ENCODE data around the gene KIF26B. TPM values are rescaled to one million over a fixed set of nuclear protein-coding genes. Genes with fewer than 3 reads are reported as not detected.
"Not testable (repeated sequence)": the region's sequence is repeated elsewhere in the genome, so short reads cannot be mapped to it uniquely, and the experiment has no call there.

The KIF26B gene
- total RNA-seq, 1 experiment from 2014 or later: 1.7 TPM

GRCh38 chr1:245652116-245652515, 497.3 kb downstream of the KIF26B start:
- H3K36me3 ChIP-seq (replicated peaks; ENCODE audit: control insufficient read depth, insufficient read depth, low read length): no peaks in the 10 kb centered on the region

GRCh38 chr1:245652660-245653427, 498.1 kb downstream of the KIF26B start:
- no peak overlapping the region for H3K4me3 ChIP-seq (ENCODE audit: insufficient read depth, low read depth, low read length)
- no peak for DNase-seq

More at GRCh38 chr1:245652116-245652515, 497.3 kb downstream of the KIF26B start:
- H3K4me3 ChIP-seq (ENCODE audit: insufficient read depth, low read depth, low read length): no peak overlapping the region
- H3K27me3 ChIP-seq (ENCODE audit: control insufficient read depth, insufficient read depth, low read length): no peaks in the 10 kb centered on the region; the same call in 1 of the 2 replicates
- DNase-seq: no peak

GRCh38 chr1:245654460-245655050, 499.8 kb downstream of the KIF26B start:
- Histone ChIP-seq H3K4me3 (ENCODE audit: insufficient read depth, low read depth, low read length) (no peak overlapping the region), H3K27me3 (ENCODE audit: control insufficient read depth, insufficient read depth, low read length) (no peaks in the 10 kb centered on the region; the same call in 1 of the 2 replicates), H3K36me3 (replicated peaks; ENCODE audit: control insufficient read depth, insufficient read depth, low read length) (no peaks in the 10 kb centered on the region)
- DNase-seq: no peak

More at GRCh38 chr1:245652660-245653427, 498.1 kb downstream of the KIF26B start:
- no peaks in the 10 kb centered on the region; the same call in 1 of the 2 replicates for H3K27me3 ChIP-seq (ENCODE audit: control insufficient read depth, insufficient read depth, low read length)
- H3K36me3 ChIP-seq (replicated peaks; ENCODE audit: control insufficient read depth, insufficient read depth, low read length): no peaks in the 10 kb centered on the region

- no peak overlapping the region for H3K4me3 ChIP-seq (ENCODE audit: insufficient read depth, low read depth, low read length)
- no peak for DNase-seq
- H3K27me3 ChIP-seq (ENCODE audit: control insufficient read depth, insufficient read depth, low read length): no peaks in the 10 kb centered on the region
- no peaks in the 10 kb centered on the region for H3K36me3 ChIP-seq (replicated peaks; ENCODE audit: control insufficient read depth, insufficient read depth, low read length)
Measured at GRCh38 chr1:245656189-245656717, 501.5 kb downstream of the KIF26B start.

GRCh38 chr1:245657371-245657770, 502.6 kb downstream of the KIF26B start:
- H3K4me3 ChIP-seq (ENCODE audit: insufficient read depth, low read depth, low read length): no peak overlapping the region
- DNase-seq: peak; percentile 39
- no peaks in the 10 kb centered on the region for H3K27me3 ChIP-seq (ENCODE audit: control insufficient read depth, insufficient read depth, low read length)
- no peaks in the 10 kb centered on the region for H3K36me3 ChIP-seq (replicated peaks; ENCODE audit: control insufficient read depth, insufficient read depth, low read length)

- Histone ChIP-seq H3K36me3 (replicated peaks; ENCODE audit: control insufficient read depth, insufficient read depth, low read length) (no peaks in the 10 kb centered on the region), H3K27me3 (ENCODE audit: control insufficient read depth, insufficient read depth, low read length) (no peaks in the 10 kb centered on the region), H3K4me3 (ENCODE audit: insufficient read depth, low read depth, low read length) (no peak overlapping the region)
- DNase-seq: no peak
Measured at GRCh38 chr1:245663373-245663772, 508.6 kb downstream of the KIF26B start.

- no peaks in the 10 kb centered on the region for H3K27me3 ChIP-seq (ENCODE audit: control insufficient read depth, insufficient read depth, low read length)
- H3K4me3 ChIP-seq (ENCODE audit: insufficient read depth, low read depth, low read length): no peak overlapping the region
- no peaks in the 10 kb centered on the region for H3K36me3 ChIP-seq (replicated peaks; ENCODE audit: control insufficient read depth, insufficient read depth, low read length)
- no peak for DNase-seq
Measured at GRCh38 chr1:245663841-245664240, 509.1 kb downstream of the KIF26B start.

GRCh38 chr1:245666412-245666811, 511.6 kb downstream of the KIF26B start:
- DNase-seq: no peak

GRCh38 chr1:245671349-245671748, 516.6 kb downstream of the KIF26B start:
- Histone ChIP-seq H3K4me3 (ENCODE audit: insufficient read depth, low read depth, low read length) (no peak overlapping the region), H3K36me3 (replicated peaks; ENCODE audit: control insufficient read depth, insufficient read depth, low read length) (no peaks in the 10 kb centered on the region), H3K27me3 (ENCODE audit: control insufficient read depth, insufficient read depth, low read length) (no peaks in the 10 kb centered on the region)
- DNase-seq: no peak

More at GRCh38 chr1:245666412-245666811, 511.6 kb downstream of the KIF26B start:
- Histone ChIP-seq H3K27me3 (ENCODE audit: control insufficient read depth, insufficient read depth, low read length) (no peaks in the 10 kb centered on the region), H3K36me3 (replicated peaks; ENCODE audit: control insufficient read depth, insufficient read depth, low read length) (no peaks in the 10 kb centered on the region), H3K4me3 (ENCODE audit: insufficient read depth, low read depth, low read length) (no peak overlapping the region)

- Histone ChIP-seq H3K27me3 (ENCODE audit: control insufficient read depth, insufficient read depth, low read length) (no peaks in the 10 kb centered on the region), H3K4me3 (ENCODE audit: insufficient read depth, low read depth, low read length) (no peak overlapping the region)
- DNase-seq: no peak
Measured at GRCh38 chr1:245671966-245672767, 517.4 kb downstream of the KIF26B start.

GRCh38 chr1:245672836-245673656, 518.3 kb downstream of the KIF26B start:
- not testable (repeated sequence) for H3K4me3 ChIP-seq (ENCODE audit: insufficient read depth, low read depth, low read length); H3K36me3 ChIP-seq (replicated peaks; ENCODE audit: control insufficient read depth, insufficient read depth, low read length); H3K27me3 ChIP-seq (ENCODE audit: control insufficient read depth, insufficient read depth, low read length); DNase-seq

More at GRCh38 chr1:245671966-245672767, 517.4 kb downstream of the KIF26B start:
- no peaks in the 10 kb centered on the region for H3K36me3 ChIP-seq (replicated peaks; ENCODE audit: control insufficient read depth, insufficient read depth, low read length)

GRCh38 chr1:245673881-245674414, 519.2 kb downstream of the KIF26B start:
- Histone ChIP-seq H3K27me3 (ENCODE audit: control insufficient read depth, insufficient read depth, low read length) (no peaks in the 10 kb centered on the region), H3K36me3 (replicated peaks; ENCODE audit: control insufficient read depth, insufficient read depth, low read length) (no peaks in the 10 kb centered on the region), H3K4me3 (ENCODE audit: insufficient read depth, low read depth, low read length) (no peak overlapping the region)
- DNase-seq: no peak

- DNase-seq: peak; percentile 4
- H3K36me3 ChIP-seq (replicated peaks; ENCODE audit: control insufficient read depth, insufficient read depth, low read length): no peaks in the 10 kb centered on the region
- no peaks in the 10 kb centered on the region for H3K27me3 ChIP-seq (ENCODE audit: control insufficient read depth, insufficient read depth, low read length)
- H3K4me3 ChIP-seq (ENCODE audit: insufficient read depth, low read depth, low read length): no peak overlapping the region
Measured at GRCh38 chr1:245677461-245678240, 522.9 kb downstream of the KIF26B start.
